Measurements from ENCODE around the gene PCDHB1.
"Not testable (repeated sequence)": the region's sequence is repeated elsewhere in the genome, so short reads cannot be mapped to it uniquely, and the experiment has no call there.

PCDHB1 gene

GRCh38 chr5:141084487-141084989 is 33.4 kb downstream of the PCDHB1 start:
- peak in 2 of 3 donors; percentile 2 to 10 for DNase-seq

- no peak for DNase-seq
These were observed 43.5 kb downstream of the PCDHB1 start, which contains the start of gene PCDHB2 for GRCh38 chr5:141094481-141095262. PCDHB2 (plus strand) TSS chr5:141094615; CDS start chr5:141094791, 176 bp downstream.

- no peak for DNase-seq
These were observed 44.1 kb downstream of the PCDHB1 start for GRCh38 chr5:141095263-141095641.

- DNase-seq = not testable (repeated sequence)
These were observed 45.0 kb downstream of the PCDHB1 start for GRCh38 chr5:141096181-141096580.

GRCh38 chr5:141096586-141096985 is 45.4 kb downstream of the PCDHB1 start:
- not testable (repeated sequence) for DNase-seq

DNA sequence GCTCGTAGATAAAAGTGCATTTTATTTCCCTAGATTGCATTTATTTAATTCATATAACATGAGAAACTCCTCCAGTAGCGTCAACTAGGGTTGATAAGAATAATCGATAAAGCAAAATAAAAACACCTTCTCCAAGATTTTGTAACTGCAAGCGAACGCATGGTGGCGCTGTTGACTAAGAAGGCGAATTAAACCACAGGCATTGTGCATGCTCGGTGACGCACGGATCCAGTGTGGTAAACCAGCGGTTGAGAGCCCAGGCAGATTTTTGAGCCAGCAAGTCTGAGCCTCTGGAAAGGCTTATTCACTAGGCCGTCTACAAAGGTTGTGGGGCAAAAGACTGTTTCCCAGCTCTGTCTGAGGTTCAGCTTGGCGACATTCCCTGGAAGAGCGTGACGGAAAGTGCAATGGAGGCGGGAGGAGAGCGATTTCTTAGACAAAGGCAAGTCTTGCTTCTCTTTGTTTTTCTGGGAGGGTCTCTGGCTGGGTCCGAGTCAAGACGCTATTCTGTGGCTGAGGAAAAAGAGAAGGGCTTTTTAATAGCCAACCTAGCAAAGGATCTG is 49.1 kb downstream of the PCDHB1 start, which contains the start of gene PCDHB3:
TSS of gene PCDHB3 (plus strand) at position 231 of the 563 bp plus-strand sequence. CDS start at position 408, 177 bp downstream.
- DNase-seq = peak in 1 of 3 donors; percentile 3

DNA sequence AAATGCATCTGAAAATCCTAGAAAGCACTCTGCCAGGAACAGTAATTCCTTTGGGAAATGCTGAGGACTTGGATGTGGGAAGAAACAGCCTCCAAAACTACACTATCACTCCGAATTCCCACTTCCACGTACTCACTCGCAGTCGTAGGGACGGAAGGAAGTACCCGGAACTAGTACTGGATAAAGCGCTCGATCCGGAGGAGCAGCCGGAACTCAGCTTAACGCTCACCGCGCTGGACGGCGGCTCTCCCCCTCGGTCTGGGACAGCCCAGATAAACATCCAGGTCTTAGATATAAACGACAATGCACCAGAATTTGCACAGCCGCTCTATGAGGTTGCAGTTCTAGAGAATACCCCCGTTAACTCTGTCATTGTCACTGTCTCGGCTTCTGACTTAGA is 49.9 kb downstream of the PCDHB1 start:
- DNase-seq = no peak

DNA sequence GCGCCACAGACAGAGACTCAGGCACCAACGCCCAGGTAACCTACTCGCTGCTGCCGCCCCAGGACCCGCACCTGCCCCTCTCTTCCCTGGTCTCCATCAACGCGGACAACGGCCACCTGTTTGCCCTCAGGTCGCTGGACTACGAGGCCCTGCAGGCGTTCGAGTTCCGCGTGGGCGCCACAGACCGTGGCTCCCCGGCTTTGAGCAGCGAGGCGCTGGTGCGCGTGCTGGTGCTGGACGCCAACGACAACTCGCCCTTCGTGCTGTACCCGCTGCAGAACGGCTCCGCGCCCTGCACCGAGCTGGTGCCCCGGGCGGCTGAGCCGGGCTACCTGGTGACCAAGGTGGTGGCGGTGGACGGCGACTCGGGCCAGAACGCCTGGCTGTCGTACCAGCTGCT is 50.9 kb downstream of the PCDHB1 start:
- DNase-seq = not testable (repeated sequence)

GRCh38 chr5:141102471-141102870 is 51.3 kb downstream of the PCDHB1 start:
- not testable (repeated sequence) for DNase-seq

DNA sequence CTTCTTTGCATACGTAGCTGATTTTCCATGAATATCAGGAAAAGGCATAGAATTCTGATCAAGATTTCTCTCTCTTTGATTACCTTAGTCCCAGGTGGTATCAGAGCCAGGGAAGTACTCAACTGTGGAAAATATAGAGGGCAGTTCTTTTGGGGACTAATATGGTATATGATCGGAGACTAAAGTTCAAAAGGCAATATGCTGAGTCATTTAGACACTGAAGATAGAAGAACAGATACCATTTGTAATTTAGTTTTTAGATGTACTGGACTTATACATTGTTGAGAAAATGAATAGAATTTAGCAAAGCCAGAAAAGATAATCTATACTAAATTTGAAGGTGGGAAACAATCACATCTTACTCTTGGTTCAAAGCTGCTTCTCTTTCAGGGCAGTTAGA is 54.2 kb downstream of the PCDHB1 start:
- no peak for DNase-seq

All from suppressor macrophage treated with lipopolysaccharide for 1 hour (primary cell).